Esophagus muscularis mucosa (tissue), 4 donors: ENCODE measurements around the gene PTPN23. TPM values are rescaled to one million over a fixed set of nuclear protein-coding genes. Genes with fewer than 3 reads are reported as not detected.

ENCODE experiments used
- DNase-seq: peaks from one replicate; pipeline ENCODE4 v3.0.0-alpha.2; 2017; ENCODE audit errors: extremely low spot score
- H3K27ac ChIP-seq, 4 donors: fragments of 200-600 bp; sonication (generic); replicated peaks in 1 of 4; 1 replicate in 3 of 4; 2 replicates in 1 of 4; pipeline ENCODE4 v1.5.1; 2016 to 2019; ENCODE audit warnings: mild to moderate bottlenecking in 1 of 4
- H3K27me3 ChIP-seq, 4 donors: fragments of 200-600 bp; sonication (generic); one replicate each; pipeline versions ENCODE4 v1.5.1 to v1.6.0; 2016 to 2019
- H3K36me3 ChIP-seq, 4 donors: fragments of 200-600 bp; sonication (generic); one replicate each; pipeline ENCODE4 v1.5.1; 2016 to 2019
- H3K4me1 ChIP-seq, 4 donors: fragments of 200-600 bp; sonication (generic); one replicate each; pipeline ENCODE4 v1.5.1; 2016 to 2019
- H3K4me3 ChIP-seq, 4 donors: fragments of 200-600 bp; sonication (generic); 1 replicate in 2 of 4; 2 replicates in 2 of 4; pipeline ENCODE4 v1.5.1; 2016 to 2019; ENCODE audit warnings: mild to moderate bottlenecking in 4 of 4, moderate library complexity in 1 of 4
- H3K9me3 ChIP-seq, 4 donors: fragments of 200-600 bp; sonication (generic); 1 replicate in 3 of 4; 2 replicates in 1 of 4; pipeline ENCODE4 v1.5.1; 2016 to 2019
- CTCF ChIP-seq, 3 experiments: fragments of 200-600 bp in 2 of 3; fragments of 450-650 bp in 1 of 3; sonication (generic) in 2 of 3; IDR thresholded peaks; one replicate each; pipeline ENCODE4 v1.5.1; 2017 to 2019; ENCODE audit warnings: antibody characterized with exemption in 3 of 3, mild to moderate bottlenecking in 2 of 3, moderate library complexity in 1 of 3
- EP300 ChIP-seq: sonication (generic); formaldehyde crosslinking; IDR thresholded peaks from one replicate; pipeline ENCODE4 v1.6.1; 2017; ENCODE audit warnings: antibody characterized with exemption
- POLR2A ChIP-seq: fragments of 450-650 bp; IDR thresholded peaks from one replicate; pipeline ENCODE4 v1.6.1; 2017; ENCODE audit warnings: antibody characterized with exemption, moderate library complexity, mild to moderate bottlenecking, low read depth
- POLR2AphosphoS5 ChIP-seq, 2 donors: sonication (generic); formaldehyde crosslinking; IDR thresholded peaks; one replicate each; pipeline ENCODE4 v1.6.1; 2017; ENCODE audit warnings: antibody characterized with exemption in 2 of 2
- WGBS: methylation state at CpG from one replicate; pipeline ENCODE4 v1.1.5; 2018; 5-methylcytosine and 5-hydroxymethylcytosine counted together
- intact Hi-C: fragments of 100-400 bp; cut with DNase I; formaldehyde crosslinking; loops from one replicate; pipeline ENCODE4 v1.15.1; 2023
- total RNA-seq, 4 donors: library from RNA; depleted of rRNA; stranded (reverse); fragments of >200 nt; gene quantifications; one replicate each; pipeline versions ENCODE4 v1.1.0 to v1.2.1, GENCODE V29; 2016

PTPN23 gene
- total RNA-seq, 4 donors from 2014 or later, result 16.9 to 156 (median 26.3) TPM

GRCh38 chr3:47340866-47341265 lies 40.0 kb upstream of the PTPN23 start:
- no peak for DNase-seq
- Histone ChIP-seq H3K27me3 (no peaks in the 10 kb centered on the region), H3K4me3 (no peak overlapping the region), H3K9me3 (no peaks in the 10 kb centered on the region), H3K27ac (no peak overlapping the region), H3K36me3 (peaks cover 34 to 100% (median 92%) of the 10 kb centered on the region in 4 donors), H3K4me1 (no peaks in the 10 kb centered on the region)
- no peak for TF ChIP-seq POLR2AphosphoS5 (IDR thresholded peaks at IDR 0.05)
- TF ChIP-seq POLR2A, result no peak
- TF ChIP-seq EP300, result no peak
- TF ChIP-seq CTCF (IDR thresholded peaks at IDR 0.05), result no peak
- intact Hi-C loops, result no loop called here
- 77% methylated on average over 2 of the region's 2 CpGs for WGBS

- intact Hi-C loops, result no loop called here
- no peak overlapping the region for H3K27ac ChIP-seq
- no peaks in the 10 kb centered on the region for H3K27me3 ChIP-seq
- no peaks in the 10 kb centered on the region for H3K9me3 ChIP-seq
- peaks cover 21 to 91% (median 82%) of the 10 kb centered on the region in 4 donors for H3K36me3 ChIP-seq
- TF ChIP-seq POLR2AphosphoS5 (IDR thresholded peaks at IDR 0.05) (no peak), POLR2A (no peak), EP300 (no peak), CTCF (IDR thresholded peaks at IDR 0.05) (no peak)
- 93% methylated on average over 2 of the region's 2 CpGs for WGBS
- H3K4me1 ChIP-seq, result no peaks in the 10 kb centered on the region
- DNase-seq, result no peak
- no peak overlapping the region for H3K4me3 ChIP-seq
Observed at GRCh38 chr3:47342151-47342550, 38.7 kb upstream of the PTPN23 start.

- no peaks in the 10 kb centered on the region for H3K27me3 ChIP-seq
- peaks cover 15 to 84% (median 75%) of the 10 kb centered on the region in 4 donors for H3K36me3 ChIP-seq
- no peaks in the 10 kb centered on the region for H3K9me3 ChIP-seq
- H3K27ac ChIP-seq, result no peak overlapping the region
- no peaks in the 10 kb centered on the region for H3K4me1 ChIP-seq
- intact Hi-C loops, result no loop called here
- TF ChIP-seq POLR2A (no peak), POLR2AphosphoS5 (IDR thresholded peaks at IDR 0.05) (no peak), CTCF (IDR thresholded peaks at IDR 0.05) (no peak), EP300 (no peak)
- H3K4me3 ChIP-seq, result no peak overlapping the region
- no peak for DNase-seq
Observed at GRCh38 chr3:47342812-47343211, 38.0 kb upstream of the PTPN23 start.

GRCh38 chr3:47343471-47343971 lies 37.3 kb upstream of the PTPN23 start:
- Histone ChIP-seq H3K4me1 (no peaks in the 10 kb centered on the region), H3K36me3 (peaks cover 12 to 77% (median 68%) of the 10 kb centered on the region in 4 donors), H3K27ac (no peak overlapping the region), H3K4me3 (no peak overlapping the region), H3K27me3 (no peaks in the 10 kb centered on the region), H3K9me3 (no peaks in the 10 kb centered on the region)
- 91% methylated on average over 15 of the region's 17 CpGs for WGBS
- intact Hi-C loops, result no loop called here
- no peak for TF ChIP-seq CTCF (IDR thresholded peaks at IDR 0.05)
- no peak for TF ChIP-seq POLR2AphosphoS5 (IDR thresholded peaks at IDR 0.05)
- no peak for TF ChIP-seq EP300
- TF ChIP-seq POLR2A, result no peak
- DNase-seq, result no peak

GRCh38 chr3:47344971-47345370 lies 35.9 kb upstream of the PTPN23 start:
- H3K4me1 ChIP-seq, result no peaks in the 10 kb centered on the region

More at GRCh38 chr3:47344971-47345370, 35.9 kb upstream of the PTPN23 start:
- WGBS, result 88% methylated on average over 6 of the region's 6 CpGs
- H3K4me3 ChIP-seq, result no peak overlapping the region
- intact Hi-C loops, result no loop called here
- peaks cover 12 to 62% (median 55%) of the 10 kb centered on the region in 4 donors for H3K36me3 ChIP-seq
- no peaks in the 10 kb centered on the region for H3K27me3 ChIP-seq
- no peaks in the 10 kb centered on the region for H3K9me3 ChIP-seq
- H3K27ac ChIP-seq, result no peak overlapping the region
- DNase-seq, result no peak
- no peak for TF ChIP-seq EP300
- no peak for TF ChIP-seq POLR2AphosphoS5 (IDR thresholded peaks at IDR 0.05)
- TF ChIP-seq POLR2A, result no peak
- TF ChIP-seq CTCF (IDR thresholded peaks at IDR 0.05), result no peak
